ENCODE data around the gene DEPDC1B.

DNA sequence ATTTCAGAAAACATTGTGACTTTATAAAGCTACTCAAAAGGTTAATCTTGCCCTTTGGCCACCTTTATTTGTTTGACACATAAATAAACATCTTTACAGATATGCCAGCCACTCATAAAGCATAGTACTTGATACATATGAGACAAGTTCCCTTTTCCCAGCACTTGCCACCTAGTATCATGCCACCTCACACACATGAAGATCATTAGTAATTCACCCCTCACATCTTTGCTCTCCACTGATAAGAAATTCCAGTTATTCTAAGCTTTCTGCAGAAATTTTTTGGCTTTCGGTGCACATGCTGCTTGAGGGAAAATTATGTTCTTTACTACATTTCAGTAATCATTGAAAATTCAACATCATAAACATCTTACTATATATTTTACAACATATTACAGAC, 59.1 kb downstream of the DEPDC1B start:
- no peak for TF ChIP-seq SPI1 (IDR thresholded peaks at IDR 0.05; ENCODE audit: low read depth, low read length)
- TF ChIP-seq POLR2AphosphoS5 (IDR thresholded peaks at IDR 0.05; ENCODE audit: low read depth, low read length): no peak
- TF ChIP-seq TAF1 (IDR thresholded peaks at IDR 0.05; ENCODE audit: low read depth, low read length): no peak
- TF ChIP-seq POLR2A (IDR thresholded peaks at IDR 0.05; ENCODE audit: low read depth, low read length): no peak
